Ishikawa (cell line): Measurements from ENCODE around the gene ACSM6.

Experiments used
- CEBPB ChIP-seq: IDR thresholded peaks from 2 replicates; pipeline ENCODE4 v1.6.1; 2012
- CREB1 ChIP-seq: IDR thresholded peaks from 2 replicates; pipeline ENCODE4 v1.6.1; 2012; ENCODE audit warnings: low read depth
- EGR1 ChIP-seq: IDR thresholded peaks from 2 replicates; pipeline ENCODE4 v1.6.1; 2012
- EP300 ChIP-seq: IDR thresholded peaks from 2 replicates; pipeline ENCODE4 v1.6.1; 2012; ENCODE audit warnings: borderline replicate concordance
- FOXM1 ChIP-seq: IDR thresholded peaks from 2 replicates; pipeline ENCODE4 v1.6.1; 2012; ENCODE audit warnings: low read depth, borderline replicate concordance
- MAX ChIP-seq: IDR thresholded peaks from 2 replicates; pipeline ENCODE4 v1.6.1; 2012
- NFIC ChIP-seq: IDR thresholded peaks from 2 replicates; pipeline ENCODE4 v1.6.1; 2012
- RAD21 ChIP-seq: IDR thresholded peaks from 2 replicates; pipeline ENCODE4 v1.6.1; 2012; ENCODE audit warnings: low read depth
- REST ChIP-seq: IDR thresholded peaks from 2 replicates; pipeline ENCODE4 v1.6.1; 2012; ENCODE audit warnings: low read depth, mild to moderate bottlenecking
- TAF1 ChIP-seq: IDR thresholded peaks from 2 replicates; pipeline ENCODE4 v1.6.1; 2012; ENCODE audit warnings: low read depth, mild to moderate bottlenecking
- TCF12 ChIP-seq: IDR thresholded peaks from 2 replicates; pipeline ENCODE4 v1.6.1; 2012; ENCODE audit warnings: low read depth
- TEAD4 ChIP-seq: IDR thresholded peaks from 2 replicates; pipeline ENCODE4 v1.6.1; 2012
- USF1 ChIP-seq: IDR thresholded peaks from 2 replicates; pipeline ENCODE4 v1.6.1; 2012
- YY1 ChIP-seq: IDR thresholded peaks from 2 replicates; pipeline ENCODE4 v1.6.1; 2012; ENCODE audit warnings: low read depth
- ZBTB7A ChIP-seq: IDR thresholded peaks from 2 replicates; pipeline ENCODE4 v1.6.1; 2012; ENCODE audit warnings: low read depth

The ACSM6 gene

GRCh38 chr10:95188593-95188992 is 5.4 kb upstream of the ACSM6 start:
- TF ChIP-seq TAF1 (no peak), EP300 (no peak), EGR1 (no peak), TCF12 (no peak), TEAD4 (no peak), ZBTB7A (no peak), NFIC (no peak)

- TF ChIP-seq NFIC = no peak
- no peak for TF ChIP-seq CEBPB
- no peak for TF ChIP-seq TEAD4
- no peak for TF ChIP-seq EP300
- no peak for TF ChIP-seq CREB1
- TF ChIP-seq TCF12 = no peak
- TF ChIP-seq USF1 = no peak
- no peak for TF ChIP-seq RAD21
- no peak for TF ChIP-seq MAX
- TF ChIP-seq EGR1 = no peak
- TF ChIP-seq TAF1 = no peak
- TF ChIP-seq ZBTB7A = no peak
- no peak for TF ChIP-seq REST
- no peak for TF ChIP-seq YY1
- TF ChIP-seq FOXM1 = no peak
Observed at GRCh38 chr10:95196046-95196445, 2.0 kb downstream of the ACSM6 start.

- TF ChIP-seq RAD21 (peak; percentile 55), NFIC (no peak)
Observed at GRCh38 chr10:95201736-95202135, 7.7 kb downstream of the ACSM6 start.

GRCh38 chr10:95208702-95209391 is 14.8 kb downstream of the ACSM6 start:
- no peak for TF ChIP-seq FOXM1
- peak; percentile 39; the same call in 1 of the 2 replicates for TF ChIP-seq RAD21

GRCh38 chr10:95209509-95210127 is 15.6 kb downstream of the ACSM6 start:
- TF ChIP-seq CEBPB (no peak), EGR1 (no peak), ZBTB7A (no peak), YY1 (no peak), FOXM1 (no peak)

- TF ChIP-seq CREB1 (no peak), FOXM1 (no peak), RAD21 (no peak), EP300 (no peak), CEBPB (no peak)
Observed at GRCh38 chr10:95211606-95212279, 17.7 kb downstream of the ACSM6 start.

- TF ChIP-seq USF1 (no peak), REST (no peak), FOXM1 (no peak), NFIC (no peak), YY1 (no peak), CREB1 (no peak), TAF1 (no peak), ZBTB7A (no peak)
Observed at GRCh38 chr10:95214369-95214768, 20.3 kb downstream of the ACSM6 start.
